H1 (cell line): ENCODE results near the gene GRIA3. TPM values are rescaled to one million over a fixed set of nuclear protein-coding genes. Genes with fewer than 3 reads are reported as not detected.

Experiments used
- CTCF ChIA-PET: fragments of 300-600 bp; sonication (Branson Sonifier 250); formaldehyde crosslinking; loops from one replicate; lab custom pipeline; 2021; ENCODE audit not compliant: partially characterized antibody; lab: Charles Lee
- POLR2A ChIA-PET: fragments of 300-600 bp; sonication (Branson Sonifier 250); formaldehyde crosslinking; loops from one replicate; lab custom pipeline; 2021; ENCODE audit warnings: inconsistent platforms; ENCODE audit not compliant: partially characterized antibody; lab: Charles Lee
- DNase-seq, 2 experiments: peaks; one replicate each; pipeline versions ENCODE4 v3.0.0 to v3.0.0-alpha.2; 2010 to 2022; ENCODE audit warnings: low spot score in 2 of 2, low read depth in 1 of 2, mixed read lengths in 1 of 2
- FAIRE-seq: peaks from 2 replicates; lab custom pipeline; 2011; peaks lifted over from hg19 to GRCh38; lab: Jason Lieb, UNC
- H2AFZ ChIP-seq: 2 replicates; pipeline ENCODE4 v1.8.1; 2012; ENCODE audit warnings: low read length, inconsistent platforms
- H2AK5ac ChIP-seq: 2 replicates; pipeline ENCODE4 v1.6.1; 2013; ENCODE audit warnings: low read depth, low read length
- H2BK120ac ChIP-seq: replicated peaks from 2 replicates; pipeline ENCODE3; 2013; ENCODE audit warnings: low read depth, low read length, inconsistent platforms
- H2BK12ac ChIP-seq: 2 replicates; pipeline ENCODE4 v1.6.1; 2013; ENCODE audit warnings: low read depth, low read length
- H2BK15ac ChIP-seq: 2 replicates; pipeline ENCODE4 v1.6.1; 2013; ENCODE audit warnings: low read length
- H2BK20ac ChIP-seq: 2 replicates; pipeline ENCODE4 v1.6.1; 2013; ENCODE audit warnings: low read length
- H2BK5ac ChIP-seq: 2 replicates; pipeline ENCODE4 v1.6.1; 2013; ENCODE audit warnings: low read depth, low read length
- H3K14ac ChIP-seq: 2 replicates; pipeline ENCODE4 v1.6.1; 2013; ENCODE audit warnings: inconsistent platforms; ENCODE audit not compliant: insufficient read length
- H3K18ac ChIP-seq: 2 replicates; pipeline ENCODE4 v1.6.1; 2013; ENCODE audit warnings: low read length; ENCODE audit errors: extremely low read depth
- H3K23ac ChIP-seq: 2 replicates; pipeline ENCODE4 v1.6.1; 2013; ENCODE audit warnings: inconsistent platforms; ENCODE audit not compliant: insufficient read length
- H3K23me2 ChIP-seq: 2 replicates; pipeline ENCODE4 v1.6.1; 2013; ENCODE audit warnings: low read depth, low read length
- H3K27ac ChIP-seq: 2 replicates; pipeline ENCODE4 v1.6.1; 2011; ENCODE audit warnings: low read depth, low read length, inconsistent platforms
- H3K27me3 ChIP-seq, 4 experiments: replicated peaks in 1 of 4; 1 replicate in 1 of 4; 2 replicates in 3 of 4; pipeline versions ENCODE4 v1.6.1 to v1.8.1; 2011 to 2013; ENCODE audit warnings: low read length in 3 of 4, mild to moderate bottlenecking in 3 of 4, inconsistent platforms in 2 of 4, mixed read lengths in 2 of 4, moderate library complexity in 1 of 4; ENCODE audit not compliant: control insufficient read depth in 3 of 4, insufficient read depth in 3 of 4; ENCODE audit errors: extremely low read depth in 1 of 4
- H3K36me3 ChIP-seq, 4 experiments: 2 replicates each; pipeline versions ENCODE4 v1.6.1 to v1.8.1; 2011 to 2013; ENCODE audit warnings: mild to moderate bottlenecking in 4 of 4, low read length in 3 of 4, moderate library complexity in 2 of 4, control low read depth in 1 of 4, inconsistent platforms in 1 of 4; ENCODE audit not compliant: insufficient read depth in 4 of 4, control insufficient read depth in 2 of 4
- H3K4ac ChIP-seq: replicated peaks from 2 replicates; pipeline ENCODE3; 2013; ENCODE audit warnings: low read length, low read depth, mixed read lengths, inconsistent platforms; ENCODE audit not compliant: insufficient read length
- H3K4me1 ChIP-seq, 4 experiments: replicated peaks in 1 of 4; 1 replicate in 1 of 4; 2 replicates in 3 of 4; pipeline versions ENCODE4 v1.6.1 to v1.8.1; 2011 to 2013; ENCODE audit warnings: low read length in 3 of 4, inconsistent platforms in 2 of 4, mixed read lengths in 1 of 4; ENCODE audit not compliant: insufficient read depth in 4 of 4, control insufficient read depth in 3 of 4
- H3K4me2 ChIP-seq, 2 experiments: 2 replicates each; pipeline versions ENCODE4 v1.6.1 to v1.8.1; 2011 to 2013; ENCODE audit warnings: low read depth in 2 of 2, low read length in 2 of 2, control low read depth in 1 of 2, inconsistent platforms in 1 of 2, mild to moderate bottlenecking in 1 of 2; ENCODE audit not compliant: insufficient read depth in 1 of 2
- H3K4me3 ChIP-seq, 4 experiments: fragments of 200-600, 300-600 bp in 1 of 4; sonication (generic), shearing (Covaris generic), sonication (Bioruptor Twin) in 1 of 4; 2 replicates each; pipeline versions ENCODE4 v1.5.1 to v1.8.1; 2011 to 2016; ENCODE audit warnings: low read length in 4 of 4, low read depth in 3 of 4, control low read depth in 2 of 4, inconsistent platforms in 2 of 4, mild to moderate bottlenecking in 2 of 4, mixed read lengths in 1 of 4, moderate library complexity in 1 of 4; ENCODE audit not compliant: insufficient read depth in 2 of 4; ENCODE audit errors: extremely low read depth in 1 of 4
- H3K56ac ChIP-seq: replicated peaks from 2 replicates; pipeline ENCODE3; 2013; ENCODE audit warnings: low read depth, mild to moderate bottlenecking, mixed read lengths, low read length, inconsistent platforms; ENCODE audit not compliant: insufficient read length
- H3K79me1 ChIP-seq: 2 replicates; pipeline ENCODE4 v1.6.1; 2013; ENCODE audit warnings: low read depth, low read length, control low read depth
- H3K79me2 ChIP-seq, 2 experiments: 2 replicates each; pipeline versions ENCODE4 v1.6.1 to v1.8.1; 2012 to 2013; ENCODE audit warnings: low read length in 2 of 2, mild to moderate bottlenecking in 2 of 2, inconsistent platforms in 1 of 2; ENCODE audit not compliant: insufficient read depth in 2 of 2, control insufficient read depth in 1 of 2
- H3K9ac ChIP-seq, 4 experiments: replicated peaks in 1 of 4; 1 replicate in 1 of 4; 2 replicates in 3 of 4; pipeline versions ENCODE4 v1.6.1 to v1.8.1; 2011 to 2013; ENCODE audit warnings: low read depth in 3 of 4, low read length in 3 of 4, control low read depth in 2 of 4, mild to moderate bottlenecking in 2 of 4, moderate library complexity in 2 of 4, inconsistent platforms in 1 of 4; ENCODE audit errors: extremely low read depth in 1 of 4
- H3K9me3 ChIP-seq, 2 experiments: 2 replicates each; pipeline versions ENCODE4 v1.6.1 to v1.8.1; 2012 to 2013; ENCODE audit warnings: mild to moderate bottlenecking in 2 of 2, moderate library complexity in 2 of 2, control low read depth in 1 of 2, inconsistent platforms in 1 of 2, low read depth in 1 of 2, low read length in 1 of 2, mixed read lengths in 1 of 2; ENCODE audit not compliant: insufficient read depth in 2 of 2
- H4K20me1 ChIP-seq, 2 experiments: replicated peaks in 1 of 2; 2 replicates each; pipeline versions ENCODE3 to v1.8.1; 2011 to 2013; ENCODE audit warnings: inconsistent platforms in 2 of 2, low read length in 2 of 2, mild to moderate bottlenecking in 1 of 2; ENCODE audit not compliant: insufficient read depth in 2 of 2, control insufficient read depth in 1 of 2
- H4K5ac ChIP-seq: 2 replicates; pipeline ENCODE4 v1.6.1; 2013; ENCODE audit warnings: low read length, low read depth, mixed read lengths, inconsistent platforms; ENCODE audit not compliant: insufficient read length
- H4K8ac ChIP-seq: 2 replicates; pipeline ENCODE4 v1.8.0; 2013; ENCODE audit warnings: mild to moderate bottlenecking, moderate library complexity, low read length, inconsistent platforms; ENCODE audit not compliant: insufficient read depth; ENCODE audit errors: extremely low read depth
- H4K91ac ChIP-seq: replicated peaks from 2 replicates; pipeline ENCODE3; 2013; ENCODE audit warnings: low read length, mixed read lengths, inconsistent platforms; ENCODE audit not compliant: insufficient read length
- WGBS, 2 experiments: shearing (Covaris generic) in 1 of 2; methylation state at CpG; one replicate each; pipeline versions ENCODE4 v1.1.6 to v1.1.7; 2013 to 2015; ENCODE audit warnings: low lambda C conversion rate in 2 of 2, mixed read lengths in 2 of 2, inconsistent platforms in 1 of 2, low coverage in 1 of 2, missing lambda C conversion rate in 1 of 2; ENCODE audit not compliant: insufficient replicate concordance in 2 of 2, insufficient coverage in 1 of 2, insufficient read length in 1 of 2; ENCODE audit errors: extremely low coverage in 1 of 2, missing lambda C conversion rate in 1 of 2; 5-methylcytosine and 5-hydroxymethylcytosine counted together
- polyA plus RNA-seq, 7 experiments: library from polyadenylated mRNA; depleted of rRNA in 3 of 7; stranded (reverse) in 5 of 7; unstranded in 2 of 7; fragments of >200 nt in 5 of 7; fragments of 200-250 nt in 2 of 7; gene quantifications; 1 replicate in 5 of 7; 2 replicates in 1 of 7; 4 replicates in 1 of 7; pipeline versions ENCODE4 v1.2.1 to v1.2.3, GENCODE V29; 2011 to 2013; ENCODE audit warnings: missing spikeins in 2 of 7, mixed read lengths in 2 of 7
- total RNA-seq: library from RNA; stranded (reverse); fragmentation: NEBNext Ultra II Directional; extraction: Animal tissue kit (Norgen Biotek cat#: 25700); gene quantifications from 2 replicates; pipeline ENCODE4 v1.2.1, GENCODE V29; 2021

Gene GRIA3
- total and polyA plus RNA-seq, 2 of the 8 experiments (the other 6 are each of a cell fraction or from before 2014, with no cell fraction given): 2.6 to 3.0 TPM

- no peak overlapping the region for H3K4ac ChIP-seq
- CTCF ChIA-PET: interaction anchor here (1.0 kb wide), 1 partner anchor 12 kb away, joined by 3 read pairs; no protein-coding TSS in a partner anchor
- FAIRE-seq (peak; percentile 7), DNase-seq (no peak)
- peaks cover 0 to 11% (median 6%) of the 10 kb centered on the region in 4 experiments; a peak in 3 of 7 replicates for H3K27me3 ChIP-seq
- H3K9me3 ChIP-seq: no peaks in the 10 kb centered on the region
- WGBS, 2 experiments: 22% methylated on average over 9 of the region's 9 CpGs; no CpG with 5 or more reads in 1 of the 2 experiments
- H2BK15ac ChIP-seq: no peak overlapping the region
- H3K14ac ChIP-seq: no peak overlapping the region
- no peaks in the 10 kb centered on the region for H3K79me1 ChIP-seq
- H3K23ac ChIP-seq: no peak overlapping the region
- no peak overlapping the region for H4K5ac ChIP-seq
- H3K4me1 ChIP-seq: peaks cover 0 to 6% (median 1%) of the 10 kb centered on the region in 4 experiments; a peak in 3 of 7 replicates
- H3K4me2 ChIP-seq: peak overlapping the region; percentile 72 to 82
- no peaks in the 10 kb centered on the region for H3K36me3 ChIP-seq
- no peak overlapping the region for H2BK120ac ChIP-seq
- POLR2A ChIA-PET: no interaction called here
- H3K18ac ChIP-seq: no peak overlapping the region
- no peak overlapping the region for H3K56ac ChIP-seq
- no peak overlapping the region for H3K27ac ChIP-seq
- no peak overlapping the region for H2BK5ac ChIP-seq
- H2BK12ac ChIP-seq: no peak overlapping the region
- no peaks in the 10 kb centered on the region for H3K79me2 ChIP-seq
- H4K8ac ChIP-seq: no peak overlapping the region
- H3K23me2 ChIP-seq: peaks cover 11% of the 10 kb centered on the region; the same call in 1 of the 2 replicates
- no peak overlapping the region for H2AFZ ChIP-seq
- no peak overlapping the region for H4K91ac ChIP-seq
- H3K9ac ChIP-seq: no peak overlapping the region
- peak overlapping the region; percentile 51 to 67 (median 58); a peak in 6 of 8 replicates for H3K4me3 ChIP-seq
- H4K20me1 ChIP-seq: no peaks in the 10 kb centered on the region
- no peak overlapping the region for H2BK20ac ChIP-seq
- H2AK5ac ChIP-seq: no peak overlapping the region
Observed at GRCh38 chrX:123185721-123186120, 1.6 kb downstream of the GRIA3 start.
